ENCODE data around the gene TRPM3.

The TRPM3 gene

GRCh38 chr9:71121275-71122021, at the start of gene TRPM3:
Gene TRPM3, minus strand, starts transcription at chr9:71121621. Its CDS starts 267 bp downstream, at chr9:71121354.
- Histone ChIP-seq H3K27ac (ENCODE audit: poor library complexity, severe bottlenecking) (no peak within 1 kb of the TSS), H3K4me1 (ENCODE audit: insufficient read depth, poor library complexity, severe bottlenecking) (no peaks in the 10 kb centered on the region), H3K4me3 (ENCODE audit: severe bottlenecking) (no peak within 1 kb of the TSS), H3K27me3 (ENCODE audit: insufficient read depth, poor library complexity, severe bottlenecking) (peaks cover 40% of the 10 kb centered on the region), H3K36me3 (ENCODE audit: low read depth) (no peaks in the 10 kb centered on the region), H3K9me3 (ENCODE audit: severe bottlenecking) (no peaks in the 10 kb centered on the region)
- DNase-seq (ENCODE audit: low spot score) (no peak), ATAC-seq (ENCODE audit: low read depth) (no peak)
- TF ChIP-seq CTCF (IDR thresholded peaks at IDR 0.05; ENCODE audit: poor library complexity, severe bottlenecking) = no peak

- Histone ChIP-seq H3K27me3 (ENCODE audit: insufficient read depth, poor library complexity, severe bottlenecking) (no peaks in the 10 kb centered on the region), H3K4me3 (ENCODE audit: severe bottlenecking) (no peak overlapping the region), H3K36me3 (ENCODE audit: low read depth) (no peaks in the 10 kb centered on the region), H3K9me3 (ENCODE audit: severe bottlenecking) (no peaks in the 10 kb centered on the region), H3K4me1 (ENCODE audit: insufficient read depth, poor library complexity, severe bottlenecking) (no peaks in the 10 kb centered on the region), H3K27ac (ENCODE audit: poor library complexity, severe bottlenecking) (no peak overlapping the region)
- DNase-seq (ENCODE audit: low spot score) = no peak
- TF ChIP-seq CTCF (IDR thresholded peaks at IDR 0.05; ENCODE audit: poor library complexity, severe bottlenecking) = no peak
- ATAC-seq (ENCODE audit: low read depth) = no peak
Observed at GRCh38 chr9:71168418-71168817, 47.0 kb upstream of the TRPM3 start.

- Histone ChIP-seq H3K27me3 (ENCODE audit: insufficient read depth, poor library complexity, severe bottlenecking) (no peaks in the 10 kb centered on the region), H3K36me3 (ENCODE audit: low read depth) (no peaks in the 10 kb centered on the region), H3K4me1 (ENCODE audit: insufficient read depth, poor library complexity, severe bottlenecking) (no peaks in the 10 kb centered on the region), H3K4me3 (ENCODE audit: severe bottlenecking) (no peak overlapping the region), H3K27ac (ENCODE audit: poor library complexity, severe bottlenecking) (no peak overlapping the region), H3K9me3 (ENCODE audit: severe bottlenecking) (no peaks in the 10 kb centered on the region)
- ATAC-seq (ENCODE audit: low read depth) (no peak), DNase-seq (ENCODE audit: low spot score) (no peak)
- no peak for TF ChIP-seq CTCF (IDR thresholded peaks at IDR 0.05; ENCODE audit: poor library complexity, severe bottlenecking)
Observed at GRCh38 chr9:71162126-71162525, 40.7 kb upstream of the TRPM3 start.

GRCh38 chr9:71157731-71158130, 36.3 kb upstream of the TRPM3 start:
- no peak for ATAC-seq (ENCODE audit: low read depth)
- H3K4me1 ChIP-seq (ENCODE audit: insufficient read depth, poor library complexity, severe bottlenecking) = no peaks in the 10 kb centered on the region
- no peaks in the 10 kb centered on the region for H3K36me3 ChIP-seq (ENCODE audit: low read depth)
- no peak overlapping the region for H3K27ac ChIP-seq (ENCODE audit: poor library complexity, severe bottlenecking)
- DNase-seq (ENCODE audit: low spot score) = no peak
- no peaks in the 10 kb centered on the region for H3K27me3 ChIP-seq (ENCODE audit: insufficient read depth, poor library complexity, severe bottlenecking)
- no peaks in the 10 kb centered on the region for H3K9me3 ChIP-seq (ENCODE audit: severe bottlenecking)
- TF ChIP-seq CTCF (IDR thresholded peaks at IDR 0.05; ENCODE audit: poor library complexity, severe bottlenecking) = no peak
- H3K4me3 ChIP-seq (ENCODE audit: severe bottlenecking) = no peak overlapping the region

GRCh38 chr9:71147368-71147767, 25.9 kb upstream of the TRPM3 start:
- no peaks in the 10 kb centered on the region for H3K4me1 ChIP-seq (ENCODE audit: insufficient read depth, poor library complexity, severe bottlenecking)
- H3K27me3 ChIP-seq (ENCODE audit: insufficient read depth, poor library complexity, severe bottlenecking) = no peaks in the 10 kb centered on the region
- TF ChIP-seq CTCF (IDR thresholded peaks at IDR 0.05; ENCODE audit: poor library complexity, severe bottlenecking) = no peak
- DNase-seq (ENCODE audit: low spot score) = no peak
- H3K4me3 ChIP-seq (ENCODE audit: severe bottlenecking) = no peak overlapping the region
- ATAC-seq (ENCODE audit: low read depth) = no peak
- H3K9me3 ChIP-seq (ENCODE audit: severe bottlenecking) = no peaks in the 10 kb centered on the region
- H3K36me3 ChIP-seq (ENCODE audit: low read depth) = no peaks in the 10 kb centered on the region
- no peak overlapping the region for H3K27ac ChIP-seq (ENCODE audit: poor library complexity, severe bottlenecking)

Data from RWPE2 (cell line).